BLaER1 treated with 17β-estradiol and CSF1 and Interleukin-3, amounts not matched to agents 10 nM and 100 nM (cell line): ENCODE data around the gene IQCN.

Experiments
- H3K27ac ChIP-seq, 11 experiments: shearing (Covaris generic); formaldehyde crosslinking; 2 replicates each; pipeline ENCODE4 v1.8.1; 2022
- H3K27me3 ChIP-seq, 11 experiments: shearing (Covaris generic); formaldehyde crosslinking; 2 replicates each; pipeline ENCODE4 v1.8.1; 2022
- H3K36me3 ChIP-seq, 11 experiments: shearing (Covaris generic); formaldehyde crosslinking; 2 replicates each; pipeline ENCODE4 v1.8.1; 2022
- H3K4me1 ChIP-seq, 10 experiments: shearing (Covaris generic); formaldehyde crosslinking; 2 replicates each; pipeline ENCODE4 v1.8.1; 2022
- H3K4me2 ChIP-seq, 11 experiments: shearing (Covaris generic); formaldehyde crosslinking; 2 replicates each; pipeline ENCODE4 v1.8.1; 2022
- H3K4me3 ChIP-seq, 10 experiments: shearing (Covaris generic); formaldehyde crosslinking; 2 replicates each; pipeline ENCODE4 v1.8.1; 2022
- H3K9ac ChIP-seq, 11 experiments: shearing (Covaris generic); formaldehyde crosslinking; 2 replicates each; pipeline ENCODE4 v1.8.1; 2022
- H3K9me3 ChIP-seq, 11 experiments: shearing (Covaris generic); formaldehyde crosslinking; replicated peaks in 1 of 11; 2 replicates each; pipeline ENCODE4 v1.8.1; 2022
- H4K20me1 ChIP-seq, 11 experiments: shearing (Covaris generic); formaldehyde crosslinking; 2 replicates each; pipeline ENCODE4 v1.8.1; 2022
- Cebpa-rat ChIP-seq, 11 experiments: shearing (Covaris generic); IDR thresholded peaks; 2 replicates each; pipeline ENCODE4 v1.8.1; 2022

The IQCN gene

GRCh38 chr19:18239303-18239702 is 34.9 kb downstream of the IQCN start:
- TF ChIP-seq Cebpa-rat (IDR thresholded peaks at IDR 0.05), result no peak
- Histone ChIP-seq H3K9ac (no peak overlapping the region), H3K4me1 (peaks cover 0 to 10% (median 4%) of the 10 kb centered on the region in 10 experiments; a peak in 10 of 20 replicates), H3K36me3 (no peaks in the 10 kb centered on the region), H4K20me1 (no peaks in the 10 kb centered on the region; a peak in 2 of 22 replicates), H3K4me3 (no peak overlapping the region), H3K4me2 (no peak overlapping the region), H3K9me3 (no peaks in the 10 kb centered on the region), H3K27me3 (peaks cover 0 to 6% (median 0%) of the 10 kb centered on the region in 11 experiments; a peak in 6 of 22 replicates), H3K27ac (no peak overlapping the region)

GRCh38 chr19:18234194-18234593 is 40.1 kb downstream of the IQCN start:
- Histone ChIP-seq H3K9ac (no peak overlapping the region), H3K4me2 (no peak overlapping the region), H3K27ac (no peak overlapping the region), H3K4me3 (no peak overlapping the region), H4K20me1 (no peaks in the 10 kb centered on the region; a peak in 3 of 22 replicates), H3K36me3 (no peaks in the 10 kb centered on the region), H3K27me3 (no peaks in the 10 kb centered on the region), H3K4me1 (peaks cover 23 to 38% (median 30%) of the 10 kb centered on the region in 10 experiments), H3K9me3 (no peaks in the 10 kb centered on the region)
- no peak for TF ChIP-seq Cebpa-rat (IDR thresholded peaks at IDR 0.05)

GRCh38 chr19:18233224-18233825 is 40.9 kb downstream of the IQCN start:
- H3K4me2 ChIP-seq, result no peak overlapping the region; a peak in 1 of 22 replicates
- no peak for TF ChIP-seq Cebpa-rat (IDR thresholded peaks at IDR 0.05)
- H3K4me1 ChIP-seq, result peaks cover 23 to 44% (median 35%) of the 10 kb centered on the region in 10 experiments
- H3K27me3 ChIP-seq, result no peaks in the 10 kb centered on the region
- H3K9ac ChIP-seq, result no peak overlapping the region
- no peak overlapping the region for H3K27ac ChIP-seq
- H3K4me3 ChIP-seq, result no peak overlapping the region
- no peaks in the 10 kb centered on the region for H3K9me3 ChIP-seq
- no peaks in the 10 kb centered on the region for H3K36me3 ChIP-seq
- H4K20me1 ChIP-seq, result no peaks in the 10 kb centered on the region; a peak in 3 of 22 replicates

DNA sequence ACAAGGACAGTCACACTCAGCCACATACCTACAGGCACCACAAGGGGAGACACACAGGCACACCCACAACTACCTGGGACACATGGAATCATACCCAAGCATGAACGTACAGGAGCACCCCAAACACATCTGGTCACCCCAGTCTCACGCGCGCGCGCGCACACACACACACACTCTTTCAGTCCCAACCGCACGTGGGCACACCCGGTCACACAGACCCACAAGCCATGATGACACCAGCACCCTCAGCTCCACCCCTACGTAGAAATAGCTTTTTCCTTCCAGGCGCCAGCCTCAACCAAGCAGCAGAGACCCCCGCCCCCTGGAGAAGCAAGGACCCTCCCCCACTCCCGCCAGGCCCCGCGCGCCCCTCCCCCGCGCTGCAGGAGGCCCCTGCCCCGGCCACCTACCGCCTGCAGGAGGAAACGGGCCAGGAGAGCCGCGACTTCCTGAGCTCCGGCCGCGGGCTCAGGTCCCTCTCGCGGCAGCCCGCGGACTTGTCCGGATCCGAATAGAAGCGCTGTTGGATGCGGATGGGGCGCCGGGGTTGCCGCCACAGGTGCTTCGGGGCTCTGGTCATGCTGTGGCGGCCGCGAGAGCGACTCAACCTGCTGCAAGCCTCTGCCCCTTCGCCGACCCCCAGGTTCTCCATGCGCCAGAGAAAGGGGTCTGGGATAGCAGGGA is 41.6 kb downstream of the IQCN start:
- peak overlapping the region; percentile 82 to 96 (median 92) for H3K4me2 ChIP-seq
- H4K20me1 ChIP-seq, result no peaks in the 10 kb centered on the region; a peak in 3 of 22 replicates
- peaks cover 26 to 50% (median 41%) of the 10 kb centered on the region in 10 experiments for H3K4me1 ChIP-seq
- TF ChIP-seq Cebpa-rat (IDR thresholded peaks at IDR 0.05), result no peak
- no peak overlapping the region for H3K27ac ChIP-seq
- no peak overlapping the region for H3K4me3 ChIP-seq
- H3K36me3 ChIP-seq, result no peaks in the 10 kb centered on the region
- H3K27me3 ChIP-seq, result no peaks in the 10 kb centered on the region
- no peaks in the 10 kb centered on the region for H3K9me3 ChIP-seq
- H3K9ac ChIP-seq, result no peak overlapping the region

- peak overlapping the region; percentile 82 to 96 (median 92) for H3K4me2 ChIP-seq
- no peaks in the 10 kb centered on the region; a peak in 4 of 22 replicates for H4K20me1 ChIP-seq
- no peak for TF ChIP-seq Cebpa-rat (IDR thresholded peaks at IDR 0.05)
- H3K4me1 ChIP-seq, result peaks cover 33 to 60% (median 50%) of the 10 kb centered on the region in 10 experiments
- no peaks in the 10 kb centered on the region for H3K9me3 ChIP-seq
- H3K27me3 ChIP-seq, result peaks cover 0 to 4% (median 2%) of the 10 kb centered on the region in 11 experiments; a peak in 7 of 22 replicates
- H3K4me3 ChIP-seq, result peak overlapping the region in 7 of 10 experiments; percentile 1 to 58 (median 33); a peak in 10 of 20 replicates
- no peaks in the 10 kb centered on the region for H3K36me3 ChIP-seq
- peak overlapping the region in 8 of 11 experiments; percentile 33 to 72 (median 63); a peak in 17 of 22 replicates for H3K27ac ChIP-seq
- H3K9ac ChIP-seq, result peak overlapping the region in 7 of 11 experiments; percentile 14 to 59 (median 34); a peak in 9 of 22 replicates
Measured at GRCh38 chr19:18231775-18232174, 42.5 kb downstream of the IQCN start.

GRCh38 chr19:18230941-18231734 is 43.1 kb downstream of the IQCN start:
- H3K27ac ChIP-seq, result peak overlapping the region in 8 of 11 experiments; percentile 33 to 72 (median 63); a peak in 17 of 22 replicates
- peak overlapping the region; percentile 82 to 96 (median 92) for H3K4me2 ChIP-seq

GRCh38 chr19:18229915-18230314 is 44.3 kb downstream of the IQCN start:
- no peak for TF ChIP-seq Cebpa-rat (IDR thresholded peaks at IDR 0.05)
- H3K4me1 ChIP-seq, result peaks cover 51 to 78% (median 69%) of the 10 kb centered on the region in 10 experiments

More at GRCh38 chr19:18230941-18231734, 43.1 kb downstream of the IQCN start:
- peak overlapping the region in 7 of 11 experiments; percentile 14 to 59 (median 34); a peak in 11 of 22 replicates for H3K9ac ChIP-seq
- no peak for TF ChIP-seq Cebpa-rat (IDR thresholded peaks at IDR 0.05)
- H3K4me1 ChIP-seq, result peaks cover 39 to 66% (median 56%) of the 10 kb centered on the region in 10 experiments
- peaks cover 2 to 10% (median 8%) of the 10 kb centered on the region in 11 experiments; a peak in 16 of 22 replicates for H3K27me3 ChIP-seq
- peaks cover 0 to under 1% (median 0%) of the 10 kb centered on the region in 11 experiments; a peak in 4 of 22 replicates for H4K20me1 ChIP-seq
- H3K9me3 ChIP-seq, result no peaks in the 10 kb centered on the region
- no peaks in the 10 kb centered on the region for H3K36me3 ChIP-seq
- peak overlapping the region in 7 of 10 experiments; percentile 1 to 58 (median 33); a peak in 10 of 20 replicates for H3K4me3 ChIP-seq

DNA sequence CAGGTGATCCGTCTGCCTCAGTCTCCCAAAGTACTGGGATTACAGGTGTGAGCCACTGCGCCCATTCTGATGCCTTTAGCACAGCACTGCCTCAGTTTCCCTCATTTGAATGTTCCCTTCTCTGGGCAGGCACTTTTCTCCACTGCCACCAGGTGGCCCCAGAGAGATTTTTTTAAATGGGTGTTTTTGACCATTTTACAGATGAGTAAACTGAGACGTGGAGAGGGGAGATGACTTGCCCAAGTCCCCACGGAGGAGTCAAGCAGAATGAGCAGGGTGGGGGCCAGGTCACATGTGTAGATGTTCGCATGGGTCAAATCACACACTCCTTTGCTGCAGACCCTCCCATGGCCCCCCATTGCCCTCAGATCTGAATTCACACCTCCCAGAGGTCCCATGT is 44.8 kb downstream of the IQCN start:
- peaks cover 51 to 83% (median 73%) of the 10 kb centered on the region in 10 experiments for H3K4me1 ChIP-seq
- peak overlapping the region in 2 of 11 experiments; percentile 87 to 92; a peak in 1 of 22 replicates for H3K4me2 ChIP-seq
- no peak overlapping the region for H3K27ac ChIP-seq
- H3K36me3 ChIP-seq, result no peaks in the 10 kb centered on the region
- H4K20me1 ChIP-seq, result peaks cover 0 to 17% (median 0%) of the 10 kb centered on the region in 11 experiments; a peak in 5 of 22 replicates
- no peak overlapping the region for H3K9ac ChIP-seq
- H3K27me3 ChIP-seq, result peaks cover 19 to 26% (median 24%) of the 10 kb centered on the region in 11 experiments
- peaks cover 0 to 3% (median 0%) of the 10 kb centered on the region in 11 experiments; a peak in 1 of 22 replicates for H3K9me3 ChIP-seq
- no peak for TF ChIP-seq Cebpa-rat (IDR thresholded peaks at IDR 0.05)
- no peak overlapping the region for H3K4me3 ChIP-seq

More at GRCh38 chr19:18229915-18230314, 44.3 kb downstream of the IQCN start:
- Histone ChIP-seq H3K4me3 (no peak overlapping the region), H3K4me2 (peak overlapping the region in 6 of 11 experiments; percentile 82 to 96 (median 93); a peak in 10 of 22 replicates), H3K36me3 (no peaks in the 10 kb centered on the region), H3K27ac (no peak overlapping the region), H3K9ac (no peak overlapping the region), H3K9me3 (no peaks in the 10 kb centered on the region), H4K20me1 (peaks cover 0 to 13% (median 0%) of the 10 kb centered on the region in 11 experiments; a peak in 5 of 22 replicates), H3K27me3 (peaks cover 15 to 22% (median 20%) of the 10 kb centered on the region in 11 experiments)
